ENCODE measurements around the gene CDKN1A. TPM values are rescaled to one million over a fixed set of nuclear protein-coding genes. Genes with fewer than 3 reads are reported as not detected.

CDKN1A gene
- total and polyA plus RNA-seq, 10 of the 15 experiments (the other 5 are each of a cell fraction or from before 2014, with no cell fraction given) = 25.2 to 637 (median 216) TPM

- TF ChIP-seq, protein P1, sequence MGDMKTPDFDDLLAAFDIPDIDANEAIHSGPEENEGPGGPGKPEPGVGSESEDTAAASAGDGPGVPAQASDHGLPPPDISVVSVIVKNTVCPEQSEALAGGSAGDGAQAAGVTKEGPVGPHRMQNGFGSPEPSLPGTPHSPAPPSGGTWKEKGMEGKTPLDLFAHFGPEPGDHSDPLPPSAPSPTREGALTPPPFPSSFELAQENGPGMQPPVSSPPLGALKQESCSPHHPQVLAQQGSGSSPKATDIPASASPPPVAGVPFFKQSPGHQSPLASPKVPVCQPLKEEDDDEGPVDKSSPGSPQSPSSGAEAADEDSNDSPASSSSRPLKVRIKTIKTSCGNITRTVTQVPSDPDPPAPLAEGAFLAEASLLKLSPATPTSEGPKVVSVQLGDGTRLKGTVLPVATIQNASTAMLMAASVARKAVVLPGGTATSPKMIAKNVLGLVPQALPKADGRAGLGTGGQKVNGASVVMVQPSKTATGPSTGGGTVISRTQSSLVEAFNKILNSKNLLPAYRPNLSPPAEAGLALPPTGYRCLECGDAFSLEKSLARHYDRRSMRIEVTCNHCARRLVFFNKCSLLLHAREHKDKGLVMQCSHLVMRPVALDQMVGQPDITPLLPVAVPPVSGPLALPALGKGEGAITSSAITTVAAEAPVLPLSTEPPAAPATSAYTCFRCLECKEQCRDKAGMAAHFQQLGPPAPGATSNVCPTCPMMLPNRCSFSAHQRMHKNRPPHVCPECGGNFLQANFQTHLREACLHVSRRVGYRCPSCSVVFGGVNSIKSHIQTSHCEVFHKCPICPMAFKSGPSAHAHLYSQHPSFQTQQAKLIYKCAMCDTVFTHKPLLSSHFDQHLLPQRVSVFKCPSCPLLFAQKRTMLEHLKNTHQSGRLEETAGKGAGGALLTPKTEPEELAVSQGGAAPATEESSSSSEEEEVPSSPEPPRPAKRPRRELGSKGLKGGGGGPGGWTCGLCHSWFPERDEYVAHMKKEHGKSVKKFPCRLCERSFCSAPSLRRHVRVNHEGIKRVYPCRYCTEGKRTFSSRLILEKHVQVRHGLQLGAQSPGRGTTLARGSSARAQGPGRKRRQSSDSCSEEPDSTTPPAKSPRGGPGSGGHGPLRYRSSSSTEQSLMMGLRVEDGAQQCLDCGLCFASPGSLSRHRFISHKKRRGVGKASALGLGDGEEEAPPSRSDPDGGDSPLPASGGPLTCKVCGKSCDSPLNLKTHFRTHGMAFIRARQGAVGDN (IDR thresholded peaks at IDR 0.05) = peak; percentile 72
- TF ChIP-seq BCL3 (IDR thresholded peaks at IDR 0.05; ENCODE audit: borderline replicate concordance, insufficient read depth, low read depth, low read length, poor library complexity, severe bottlenecking) (peak; percentile 33), TARDBP (IDR thresholded peaks at IDR 0.05; ENCODE audit: borderline replicate concordance) (no peak), FOXM1 (IDR thresholded peaks at IDR 0.05; ENCODE audit: low read depth, low read length) (peak; percentile 42; the same call in 1 of the 2 replicates), BHLHE40 (IDR thresholded peaks at IDR 0.05; ENCODE audit: borderline replicate concordance in 1 of 2, low read depth in 2 of 2, low read length in 1 of 2) (peak; percentile 73 to 76; a peak in 3 of 4 replicates), ZNF207 (IDR thresholded peaks at IDR 0.05; ENCODE audit: borderline replicate concordance) (no peak), NR2C1 (IDR thresholded peaks at IDR 0.05) (no peak), RCOR1 (conservative IDR thresholded peaks at IDR 0.05; ENCODE audit: low read depth, low read length) (no peak), HDGF (IDR thresholded peaks at IDR 0.05) (peak; percentile 66; the same call in 1 of the 2 replicates), HDAC2 (IDR thresholded peaks at IDR 0.05) (no peak), MAX (IDR thresholded peaks at IDR 0.05; ENCODE audit: low read depth, low read length) (peak; percentile 23; the same call in 1 of the 2 replicates), CBX3 (IDR thresholded peaks at IDR 0.05; ENCODE audit: borderline replicate concordance, low read depth) (no peak), YBX1 (IDR thresholded peaks at IDR 0.05) (no peak), CHD4 (IDR thresholded peaks at IDR 0.05) (no peak), MYC (IDR thresholded peaks at IDR 0.05; ENCODE audit: insufficient read depth, insufficient read length, insufficient replicate concordance, low read length, severe bottlenecking) (no peak), EED (IDR thresholded peaks at IDR 0.05; ENCODE audit: low read depth) (peak; percentile 91), RUNX3 (IDR thresholded peaks at IDR 0.05; ENCODE audit: low read length) (peak; percentile 40), TBL1XR1 (IDR thresholded peaks at IDR 0.05; ENCODE audit: low read depth, low read length) (no peak; the same call in 1 of the 2 replicates), ZNF384 (IDR thresholded peaks at IDR 0.05; ENCODE audit: borderline replicate concordance, low read depth, low read length) (no peak; the same call in 1 of the 2 replicates), NR2C2 (IDR thresholded peaks at IDR 0.05; ENCODE audit: borderline replicate concordance, control insufficient read depth, insufficient read length, low read depth) (no peak), SMARCA5 (IDR thresholded peaks at IDR 0.05) (no peak; the same call in 1 of the 2 replicates)
- TF ChIP-seq, protein P2, sequence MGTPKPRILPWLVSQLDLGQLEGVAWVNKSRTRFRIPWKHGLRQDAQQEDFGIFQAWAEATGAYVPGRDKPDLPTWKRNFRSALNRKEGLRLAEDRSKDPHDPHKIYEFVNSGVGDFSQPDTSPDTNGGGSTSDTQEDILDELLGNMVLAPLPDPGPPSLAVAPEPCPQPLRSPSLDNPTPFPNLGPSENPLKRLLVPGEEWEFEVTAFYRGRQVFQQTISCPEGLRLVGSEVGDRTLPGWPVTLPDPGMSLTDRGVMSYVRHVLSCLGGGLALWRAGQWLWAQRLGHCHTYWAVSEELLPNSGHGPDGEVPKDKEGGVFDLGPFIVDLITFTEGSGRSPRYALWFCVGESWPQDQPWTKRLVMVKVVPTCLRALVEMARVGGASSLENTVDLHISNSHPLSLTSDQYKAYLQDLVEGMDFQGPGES (IDR thresholded peaks at IDR 0.05) = no peak
- TF ChIP-seq, protein P3, sequence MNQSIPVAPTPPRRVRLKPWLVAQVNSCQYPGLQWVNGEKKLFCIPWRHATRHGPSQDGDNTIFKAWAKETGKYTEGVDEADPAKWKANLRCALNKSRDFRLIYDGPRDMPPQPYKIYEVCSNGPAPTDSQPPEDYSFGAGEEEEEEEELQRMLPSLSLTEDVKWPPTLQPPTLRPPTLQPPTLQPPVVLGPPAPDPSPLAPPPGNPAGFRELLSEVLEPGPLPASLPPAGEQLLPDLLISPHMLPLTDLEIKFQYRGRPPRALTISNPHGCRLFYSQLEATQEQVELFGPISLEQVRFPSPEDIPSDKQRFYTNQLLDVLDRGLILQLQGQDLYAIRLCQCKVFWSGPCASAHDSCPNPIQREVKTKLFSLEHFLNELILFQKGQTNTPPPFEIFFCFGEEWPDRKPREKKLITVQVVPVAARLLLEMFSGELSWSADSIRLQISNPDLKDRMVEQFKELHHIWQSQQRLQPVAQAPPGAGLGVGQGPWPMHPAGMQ (IDR thresholded peaks at IDR 0.05; ENCODE audit: borderline replicate concordance) = no peak
Observed at GRCh38 chr6:36682328-36683144, 4.0 kb downstream of the CDKN1A start (continued).
